Pancreas (tissue), 10 donors: ENCODE data around the gene NTN1. TPM values are rescaled to one million over a fixed set of nuclear protein-coding genes. Genes with fewer than 3 reads are reported as not detected.
"Not testable (repeated sequence)": the region's sequence is repeated elsewhere in the genome, so short reads cannot be mapped to it uniquely, and the experiment has no call there.

Experiments used
- ATAC-seq, 4 donors: fragments of 200-7000 bp; cut with Tn5 transposase; one replicate each; pipeline versions ENCODE4 v1.8.0 to v1.9.1; 2020; ENCODE audit warnings: mild to moderate bottlenecking in 4 of 4, moderate library complexity in 4 of 4
- DNase-seq, 6 donors: peaks; one replicate each; pipeline ENCODE4 v3.0.0-alpha.2; 2020
- FAIRE-seq: peaks from 2 replicates; lab custom pipeline; 2012; peaks lifted over from hg19 to GRCh38; lab: Jason Lieb, UNC
- H3K27ac ChIP-seq, 4 donors: fragments of 200-600 bp; sonication (generic); 1 replicate in 3 of 4; 2 replicates in 1 of 4; pipeline versions ENCODE4 v1.5.0 to v1.8.0; 2020
- H3K27me3 ChIP-seq, 4 donors: fragments of 200-600 bp; one replicate each; pipeline ENCODE4 v1.8.0; 2021
- H3K36me3 ChIP-seq, 3 donors: fragments of 200-600 bp; sonication (generic) in 1 of 3; one replicate each; pipeline versions ENCODE4 v1.5.0 to v1.8.0; 2020 to 2021
- H3K4me1 ChIP-seq, 3 donors: fragments of 200-600 bp; one replicate each; pipeline ENCODE4 v1.8.0; 2021
- H3K4me3 ChIP-seq, 4 donors: fragments of 200-600 bp; sonication (generic) in 2 of 4; one replicate each; pipeline versions ENCODE4 v1.5.0 to v1.8.0; 2020 to 2021
- H3K9me3 ChIP-seq, 4 donors: fragments of 200-600 bp; one replicate each; pipeline ENCODE4 v1.8.0; 2021
- WGBS, 2 donors: extraction: QIAGEN DNeasy Blood & Tissue Kit; methylation state at CpG; one replicate each; pipeline ENCODE4 v1.1.7; 2013; 5-methylcytosine and 5-hydroxymethylcytosine counted together
- intact Hi-C, 3 donors: fragments of 100-400 bp; cut with DNase I; formaldehyde crosslinking; loops; one replicate each; pipeline versions ENCODE4 v1.11.1 to v1.14.2; 2022
- polyA plus RNA-seq, 2 donors: library from polyadenylated mRNA; stranded (reverse); fragments of 200-250 nt; gene quantifications; one replicate each; pipeline ENCODE4 v1.2.3, GENCODE V29; 2013
- total RNA-seq, 6 donors: library from RNA; stranded (reverse); fragmentation: NEBNext Ultra II Directional in 4 of 6; extraction: Animal tissue kit (Norgen Biotek cat#: 25700) in 4 of 6; gene quantifications; one replicate each; pipeline versions ENCODE4 v1.2.1 to v1.2.4, GENCODE V29; 2021 to 2023
- TF ChIP-seq, protein P1 (sequence below), 4 donors: fragments of 200-600 bp; sonication (generic) in 3 of 4; IDR thresholded peaks; one replicate each; pipeline versions ENCODE4 v1.5.0 to v1.8.0; 2021; ENCODE audit warnings: antibody characterized with exemption in 4 of 4
- donor health status: healthy with polysubstance abuse.
- donor health status: DM: no; HTN: no; CAD: no; lungs with moderate emphysema.
- donor health status: DM: no; HTN: no; CAD: no.
- donor health status: control.
- donor health status: control.
- donor health status: Bipolar disorder and iron deficiency.
- donor health status: DM: yes; HTN: yes; CAD: no.
- donor health status: DM: no; HTN: no; CAD: no.
- donor health status: DM: no; HTN: no; CAD: no.
- donor health status: DM: yes; HTN: yes; CAD: no.

Gene NTN1
- total and polyA plus RNA-seq, 8 donors, result 1.8 to 4.3 (median 2.5) TPM

DNA sequence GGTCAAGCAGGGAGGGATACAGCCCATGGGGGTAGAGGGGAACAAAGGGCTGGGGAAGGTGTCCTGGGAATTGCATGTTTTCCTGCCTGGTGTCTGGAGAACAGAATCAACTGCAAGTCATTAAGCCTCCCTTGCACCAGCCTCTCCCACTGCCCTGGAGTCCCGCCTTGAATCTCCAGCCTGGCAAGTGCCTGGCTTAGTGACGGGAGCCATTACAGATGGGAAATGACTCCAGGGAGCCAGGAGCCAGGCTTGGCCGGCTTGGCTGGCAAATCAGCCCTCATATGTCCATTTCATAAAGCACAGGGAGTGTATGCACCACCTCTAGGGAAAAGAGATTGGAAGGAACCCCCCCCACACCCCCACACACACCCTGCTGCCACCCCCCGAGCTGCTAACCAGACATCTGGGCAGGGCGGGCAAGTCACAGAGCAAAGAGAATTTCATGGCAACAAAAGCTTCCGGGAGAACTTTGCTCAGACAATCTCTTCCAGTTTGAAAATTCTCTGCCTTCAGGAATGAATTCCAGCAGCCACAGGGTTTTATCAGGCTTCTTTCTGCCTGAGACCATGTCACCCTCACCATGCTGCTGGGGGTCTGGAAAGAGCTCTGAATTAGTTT lies 127.7 kb downstream of the NTN1 start:
- ATAC-seq, result no peak
- TF ChIP-seq, protein P1, sequence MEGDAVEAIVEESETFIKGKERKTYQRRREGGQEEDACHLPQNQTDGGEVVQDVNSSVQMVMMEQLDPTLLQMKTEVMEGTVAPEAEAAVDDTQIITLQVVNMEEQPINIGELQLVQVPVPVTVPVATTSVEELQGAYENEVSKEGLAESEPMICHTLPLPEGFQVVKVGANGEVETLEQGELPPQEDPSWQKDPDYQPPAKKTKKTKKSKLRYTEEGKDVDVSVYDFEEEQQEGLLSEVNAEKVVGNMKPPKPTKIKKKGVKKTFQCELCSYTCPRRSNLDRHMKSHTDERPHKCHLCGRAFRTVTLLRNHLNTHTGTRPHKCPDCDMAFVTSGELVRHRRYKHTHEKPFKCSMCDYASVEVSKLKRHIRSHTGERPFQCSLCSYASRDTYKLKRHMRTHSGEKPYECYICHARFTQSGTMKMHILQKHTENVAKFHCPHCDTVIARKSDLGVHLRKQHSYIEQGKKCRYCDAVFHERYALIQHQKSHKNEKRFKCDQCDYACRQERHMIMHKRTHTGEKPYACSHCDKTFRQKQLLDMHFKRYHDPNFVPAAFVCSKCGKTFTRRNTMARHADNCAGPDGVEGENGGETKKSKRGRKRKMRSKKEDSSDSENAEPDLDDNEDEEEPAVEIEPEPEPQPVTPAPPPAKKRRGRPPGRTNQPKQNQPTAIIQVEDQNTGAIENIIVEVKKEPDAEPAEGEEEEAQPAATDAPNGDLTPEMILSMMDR (IDR thresholded peaks at IDR 0.05), result no peak
- no peaks in the 10 kb centered on the region for H3K27me3 ChIP-seq
- no peak overlapping the region for H3K27ac ChIP-seq
- WGBS, 2 donors, result 51 to 61% methylated on average over 6 of the region's 6 CpGs
- no peaks in the 10 kb centered on the region for H3K9me3 ChIP-seq
- H3K4me1 ChIP-seq, result no peaks in the 10 kb centered on the region
- intact Hi-C loops, result loop anchor here in 1 of 3 donors (5.0 kb wide), 1 partner anchor 48 kb away; no protein-coding TSS in a partner anchor
- H3K4me3 ChIP-seq, result no peak overlapping the region
- no peak for DNase-seq
- FAIRE-seq, result no peak
- no peaks in the 10 kb centered on the region for H3K36me3 ChIP-seq

GRCh38 chr17:9150446-9151090 lies 129.3 kb downstream of the NTN1 start:
- Histone ChIP-seq H3K9me3 (no peaks in the 10 kb centered on the region), H3K36me3 (no peaks in the 10 kb centered on the region), H3K27me3 (no peaks in the 10 kb centered on the region), H3K4me3 (no peak overlapping the region), H3K27ac (peak overlapping the region in 1 of 4 donors; percentile 8), H3K4me1 (no peaks in the 10 kb centered on the region)
- TF ChIP-seq, protein P1 (IDR thresholded peaks at IDR 0.05), result no peak
- ATAC-seq (no peak), FAIRE-seq (no peak), DNase-seq (no peak)
- intact Hi-C loops, result no loop called here
- WGBS, 2 donors, result 68 to 80% methylated on average over 25 of the region's 25 CpGs

DNA sequence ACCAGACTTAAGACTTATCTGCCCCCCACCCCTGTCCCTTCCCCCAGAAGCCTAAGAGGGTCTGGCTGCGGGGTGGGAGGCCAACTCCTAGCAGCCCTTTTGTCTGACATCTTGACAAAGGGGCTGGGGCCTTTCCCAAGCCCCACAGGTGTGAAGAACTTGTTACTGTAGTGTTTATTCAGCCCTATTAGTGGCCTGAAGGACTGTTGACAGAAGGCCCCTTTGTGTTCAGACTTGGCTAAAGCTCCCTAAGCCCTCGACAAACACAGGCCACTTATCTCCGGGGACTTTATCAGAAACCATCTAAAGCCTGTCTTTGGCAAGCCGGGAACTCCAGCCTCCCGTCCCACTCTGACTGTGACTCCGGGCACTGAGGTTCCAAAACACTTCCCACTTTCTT lies 129.8 kb downstream of the NTN1 start:
- TF ChIP-seq, protein P1 (IDR thresholded peaks at IDR 0.05), result no peak
- no peaks in the 10 kb centered on the region for H3K36me3 ChIP-seq
- peak in 1 of 6 donors; percentile 23 for DNase-seq
- intact Hi-C loops, result no loop called here
- peak overlapping the region in 1 of 4 donors; percentile 8 for H3K27ac ChIP-seq
- H3K9me3 ChIP-seq, result no peaks in the 10 kb centered on the region
- peak; percentile 44 to 84 (median 66) for ATAC-seq
- no peaks in the 10 kb centered on the region for H3K4me1 ChIP-seq
- FAIRE-seq, result no peak
- no peaks in the 10 kb centered on the region for H3K27me3 ChIP-seq
- 20 to 25% methylated on average over 6 of the region's 6 CpGs for WGBS, 2 donors
- H3K4me3 ChIP-seq, result no peak overlapping the region

DNA sequence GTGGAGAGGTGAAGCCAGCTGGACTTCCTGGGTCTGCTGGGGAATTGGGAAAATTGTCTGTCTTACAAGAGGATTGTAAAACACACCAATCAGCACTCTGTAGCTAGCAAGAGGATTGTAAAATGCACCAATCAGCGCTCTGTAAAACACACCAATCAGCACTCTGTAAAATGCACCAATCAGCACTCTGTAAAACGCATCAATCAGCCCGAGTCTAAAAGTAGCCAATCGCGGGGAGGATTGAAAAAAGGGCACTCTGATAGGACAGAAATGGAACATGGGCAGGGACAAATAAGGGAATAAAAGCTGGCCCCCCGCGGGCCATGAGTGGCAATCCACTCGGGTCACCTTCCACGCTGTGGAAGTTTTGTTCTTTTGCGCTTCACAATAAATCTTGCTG lies 130.4 kb downstream of the NTN1 start:
- FAIRE-seq, ATAC-seq: not testable (repeated sequence)

GRCh38 chr17:9158544-9159452 lies 137.5 kb downstream of the NTN1 start:
- DNase-seq (no peak), FAIRE-seq (no peak), ATAC-seq (no peak)
- H3K27ac ChIP-seq, result no peak overlapping the region
- H3K9me3 ChIP-seq, result no peaks in the 10 kb centered on the region
- H3K4me1 ChIP-seq, result no peaks in the 10 kb centered on the region
- WGBS, 2 donors, result 74 to 84% methylated on average over 6 of the region's 6 CpGs
- TF ChIP-seq, protein P1 (IDR thresholded peaks at IDR 0.05), result no peak
- H3K4me3 ChIP-seq, result no peak overlapping the region
- intact Hi-C loops, result no loop called here
- no peaks in the 10 kb centered on the region for H3K36me3 ChIP-seq
- H3K27me3 ChIP-seq, result no peaks in the 10 kb centered on the region

More for the DNA sequence above, 130.4 kb downstream of the NTN1 start:
- intact Hi-C loops, H3K4me3 ChIP-seq, H3K4me1 ChIP-seq, H3K36me3 ChIP-seq, DNase-seq, H3K27me3 ChIP-seq, H3K9me3 ChIP-seq: not testable (repeated sequence)
- 92 to 96% methylated on average over 10 of the region's 10 CpGs for WGBS, 2 donors
- H3K27ac ChIP-seq, result peak overlapping the region in 1 of 4 donors; percentile 8
